ENCODE measurements around the gene ST14.

Gene ST14

GRCh38 chr11:130216591-130217132, 57.1 kb downstream of the ST14 start:
- H3K4me3 ChIP-seq (ENCODE audit: low read depth, low read length): no peak overlapping the region
- DNase-seq (ENCODE audit: low read depth): no peak
- TF ChIP-seq, protein P1, sequence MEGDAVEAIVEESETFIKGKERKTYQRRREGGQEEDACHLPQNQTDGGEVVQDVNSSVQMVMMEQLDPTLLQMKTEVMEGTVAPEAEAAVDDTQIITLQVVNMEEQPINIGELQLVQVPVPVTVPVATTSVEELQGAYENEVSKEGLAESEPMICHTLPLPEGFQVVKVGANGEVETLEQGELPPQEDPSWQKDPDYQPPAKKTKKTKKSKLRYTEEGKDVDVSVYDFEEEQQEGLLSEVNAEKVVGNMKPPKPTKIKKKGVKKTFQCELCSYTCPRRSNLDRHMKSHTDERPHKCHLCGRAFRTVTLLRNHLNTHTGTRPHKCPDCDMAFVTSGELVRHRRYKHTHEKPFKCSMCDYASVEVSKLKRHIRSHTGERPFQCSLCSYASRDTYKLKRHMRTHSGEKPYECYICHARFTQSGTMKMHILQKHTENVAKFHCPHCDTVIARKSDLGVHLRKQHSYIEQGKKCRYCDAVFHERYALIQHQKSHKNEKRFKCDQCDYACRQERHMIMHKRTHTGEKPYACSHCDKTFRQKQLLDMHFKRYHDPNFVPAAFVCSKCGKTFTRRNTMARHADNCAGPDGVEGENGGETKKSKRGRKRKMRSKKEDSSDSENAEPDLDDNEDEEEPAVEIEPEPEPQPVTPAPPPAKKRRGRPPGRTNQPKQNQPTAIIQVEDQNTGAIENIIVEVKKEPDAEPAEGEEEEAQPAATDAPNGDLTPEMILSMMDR (IDR thresholded peaks at IDR 0.05; ENCODE audit: control insufficient read depth, extremely low read depth, insufficient read depth): no peak

DNA sequence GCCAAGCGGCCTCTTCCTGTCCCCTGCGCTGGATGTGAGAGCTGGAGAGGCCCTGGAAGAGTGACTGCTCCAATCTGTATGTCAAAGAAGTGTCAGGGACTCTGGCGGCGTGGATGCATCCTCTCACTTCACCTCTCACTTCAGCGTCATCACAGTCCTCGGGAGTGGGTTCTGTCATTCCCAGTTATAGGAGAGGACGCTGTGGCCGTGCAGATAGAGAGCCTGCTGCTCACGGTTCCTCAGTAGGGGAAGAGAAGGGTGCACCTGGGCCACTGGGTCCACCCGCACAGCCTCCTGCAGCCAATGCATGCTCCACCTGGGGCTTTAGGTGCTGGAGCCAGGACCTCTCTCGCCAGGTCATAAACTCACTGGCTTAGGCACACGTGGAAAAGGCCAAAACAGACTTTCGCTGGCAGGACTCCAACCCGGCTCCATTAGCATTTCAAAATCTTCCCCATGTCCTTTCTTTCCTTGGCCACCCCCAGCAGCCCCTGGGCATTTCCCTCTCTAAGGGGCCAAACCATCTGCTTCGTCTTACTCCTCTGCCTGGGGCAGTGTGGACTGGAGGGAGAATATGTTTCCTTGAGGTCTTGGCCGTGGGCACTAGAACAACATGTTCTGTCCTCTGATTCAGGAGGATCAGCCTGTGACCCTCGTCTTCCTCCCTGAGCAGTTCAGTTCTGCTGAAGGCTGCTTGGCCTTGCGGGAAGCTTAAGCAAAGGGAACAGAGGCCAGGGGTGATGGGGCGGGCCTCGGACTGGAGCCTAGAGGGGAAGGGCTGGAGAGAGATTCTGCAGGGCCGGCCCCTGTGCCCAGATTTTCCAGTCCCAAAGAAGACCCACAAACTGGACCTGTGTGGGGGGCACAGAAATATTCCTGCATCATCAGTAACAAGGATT, 57.8 kb downstream of the ST14 start:
- H3K4me3 ChIP-seq (ENCODE audit: low read depth, low read length): no peak overlapping the region
- no peak for DNase-seq (ENCODE audit: low read depth)
- TF ChIP-seq, protein P1 (IDR thresholded peaks at IDR 0.05; ENCODE audit: control insufficient read depth, extremely low read depth, insufficient read depth): no peak

GRCh38 chr11:130218501-130219070, 59.0 kb downstream of the ST14 start:
- no peak for DNase-seq (ENCODE audit: low read depth)
- TF ChIP-seq, protein P1 (IDR thresholded peaks at IDR 0.05; ENCODE audit: control insufficient read depth, extremely low read depth, insufficient read depth): no peak

DNA sequence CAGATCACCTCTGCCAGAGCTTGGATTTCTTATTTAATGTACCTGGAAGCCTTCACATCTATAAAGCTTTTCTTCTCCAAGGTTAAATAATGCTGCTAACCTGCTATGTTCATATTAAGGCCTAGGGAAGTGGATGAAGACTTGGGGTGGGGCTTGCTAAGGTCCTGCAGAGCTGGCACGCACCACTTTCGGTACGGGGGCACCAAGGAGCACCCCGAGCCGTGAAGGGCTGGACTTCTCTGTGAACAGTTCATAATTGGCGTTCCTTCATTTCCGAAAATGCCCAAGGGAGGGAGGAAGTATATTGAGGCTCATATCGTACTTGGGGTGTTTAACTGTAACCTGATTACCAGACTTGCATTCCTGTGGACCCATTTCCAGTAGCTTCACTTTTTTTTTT, 59.6 kb downstream of the ST14 start:
- H3K4me3 ChIP-seq (ENCODE audit: low read depth, low read length): no peak overlapping the region
- TF ChIP-seq, protein P1 (IDR thresholded peaks at IDR 0.05; ENCODE audit: control insufficient read depth, extremely low read depth, insufficient read depth): no peak
- no peak for DNase-seq (ENCODE audit: low read depth)

More at GRCh38 chr11:130218501-130219070, 59.0 kb downstream of the ST14 start:
- H3K4me3 ChIP-seq (ENCODE audit: low read depth, low read length): no peak overlapping the region

DNA sequence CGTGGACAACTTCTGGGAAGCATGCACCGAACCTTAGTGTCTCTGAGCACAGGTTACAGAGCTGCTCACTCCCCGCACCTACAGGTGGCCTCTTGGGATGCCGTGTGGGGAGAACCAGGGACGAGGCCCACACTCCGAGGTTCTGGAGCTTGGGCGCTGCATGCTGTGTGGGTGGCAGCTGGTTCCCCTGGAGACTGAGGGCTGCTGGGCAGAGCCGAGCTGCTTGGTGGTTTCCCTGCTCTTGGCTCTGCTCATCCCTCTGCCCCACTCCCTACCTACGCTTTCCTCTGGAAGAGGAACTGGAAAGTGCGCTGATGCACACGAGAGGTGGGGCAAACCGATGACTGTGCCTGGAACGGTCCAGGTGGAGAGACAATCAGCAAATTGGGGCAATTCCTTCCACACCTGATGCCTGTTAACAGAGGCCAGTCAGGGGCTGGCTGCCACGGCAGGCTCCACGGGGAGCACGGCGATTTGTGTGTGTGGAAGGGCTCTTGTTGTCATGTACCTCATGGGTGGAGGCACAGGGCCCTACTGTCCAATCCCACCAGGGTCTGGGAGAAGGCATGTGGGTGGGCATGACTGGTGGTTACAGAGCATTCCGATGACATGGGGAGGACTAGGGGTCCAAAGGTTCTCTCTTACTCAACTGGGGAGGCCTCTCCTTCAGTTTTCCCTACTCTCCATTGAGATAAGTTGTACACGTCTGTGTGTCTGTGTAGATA, 60.9 kb downstream of the ST14 start:
- TF ChIP-seq, protein P1 (IDR thresholded peaks at IDR 0.05; ENCODE audit: control insufficient read depth, extremely low read depth, insufficient read depth): no peak
- H3K4me3 ChIP-seq (ENCODE audit: low read depth, low read length): no peak overlapping the region
- no peak for DNase-seq (ENCODE audit: low read depth)

- DNase-seq (ENCODE audit: low read depth): no peak
- no peak overlapping the region for H3K4me3 ChIP-seq (ENCODE audit: low read depth, low read length)
- TF ChIP-seq, protein P1 (IDR thresholded peaks at IDR 0.05; ENCODE audit: control insufficient read depth, extremely low read depth, insufficient read depth): no peak
These were observed 63.8 kb downstream of the ST14 start for GRCh38 chr11:130223291-130223971.
